NAMALWA (cell line): ENCODE data around the gene SYTL3.
"Not testable (repeated sequence)": the region's sequence is repeated elsewhere in the genome, so short reads cannot be mapped to it uniquely, and the experiment has no call there.

Experiments
- DNase-seq: peaks from one replicate; pipeline ENCODE4 v3.0.0-alpha.2; 2015; ENCODE audit warnings: low spot score

SYTL3 gene

DNA sequence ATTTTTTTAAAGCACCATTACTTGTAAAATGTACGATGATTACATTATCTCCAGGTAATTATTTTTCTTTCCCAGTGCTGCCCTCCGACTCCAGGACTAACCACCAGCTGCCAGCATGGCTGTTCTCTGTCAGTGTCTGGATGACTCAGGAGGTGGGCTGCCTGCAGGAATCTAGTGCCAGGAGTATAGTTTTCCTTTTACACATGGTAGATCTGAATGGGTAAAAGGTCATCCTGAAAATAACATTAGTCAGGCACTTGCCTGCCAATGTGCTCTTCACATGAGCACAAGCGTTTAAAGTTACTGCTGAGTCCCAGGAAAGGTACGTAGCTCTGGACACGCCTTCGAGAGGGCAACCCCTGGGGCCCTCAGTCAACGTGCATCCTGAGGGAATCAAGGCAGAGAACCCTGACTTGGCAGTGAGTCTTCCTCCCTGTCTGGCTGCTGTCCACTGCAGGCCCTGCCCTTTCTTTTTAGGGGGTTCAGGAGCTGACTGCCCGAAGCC, 7.7 kb upstream of the SYTL3 start:
- no peak for DNase-seq

DNA sequence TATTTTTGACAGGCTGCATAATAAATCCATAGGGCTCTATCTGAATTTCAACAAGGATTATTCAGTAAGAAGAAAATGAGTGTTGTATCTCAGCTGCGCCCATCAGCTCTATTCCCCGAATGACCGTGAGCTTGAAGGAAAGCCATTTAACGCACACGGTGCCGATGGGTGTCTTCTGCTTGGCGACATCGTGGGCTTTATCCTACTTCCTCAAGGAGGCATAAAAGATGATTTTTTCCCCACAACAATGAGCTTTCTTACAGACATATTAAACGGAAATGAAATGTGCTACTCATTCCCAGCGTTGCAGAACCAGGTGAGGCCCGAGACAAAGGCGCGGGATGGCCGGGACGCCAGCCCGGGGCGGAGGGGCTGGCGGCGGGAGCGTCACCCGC, 6.0 kb upstream of the SYTL3 start:
- no peak for DNase-seq

DNA sequence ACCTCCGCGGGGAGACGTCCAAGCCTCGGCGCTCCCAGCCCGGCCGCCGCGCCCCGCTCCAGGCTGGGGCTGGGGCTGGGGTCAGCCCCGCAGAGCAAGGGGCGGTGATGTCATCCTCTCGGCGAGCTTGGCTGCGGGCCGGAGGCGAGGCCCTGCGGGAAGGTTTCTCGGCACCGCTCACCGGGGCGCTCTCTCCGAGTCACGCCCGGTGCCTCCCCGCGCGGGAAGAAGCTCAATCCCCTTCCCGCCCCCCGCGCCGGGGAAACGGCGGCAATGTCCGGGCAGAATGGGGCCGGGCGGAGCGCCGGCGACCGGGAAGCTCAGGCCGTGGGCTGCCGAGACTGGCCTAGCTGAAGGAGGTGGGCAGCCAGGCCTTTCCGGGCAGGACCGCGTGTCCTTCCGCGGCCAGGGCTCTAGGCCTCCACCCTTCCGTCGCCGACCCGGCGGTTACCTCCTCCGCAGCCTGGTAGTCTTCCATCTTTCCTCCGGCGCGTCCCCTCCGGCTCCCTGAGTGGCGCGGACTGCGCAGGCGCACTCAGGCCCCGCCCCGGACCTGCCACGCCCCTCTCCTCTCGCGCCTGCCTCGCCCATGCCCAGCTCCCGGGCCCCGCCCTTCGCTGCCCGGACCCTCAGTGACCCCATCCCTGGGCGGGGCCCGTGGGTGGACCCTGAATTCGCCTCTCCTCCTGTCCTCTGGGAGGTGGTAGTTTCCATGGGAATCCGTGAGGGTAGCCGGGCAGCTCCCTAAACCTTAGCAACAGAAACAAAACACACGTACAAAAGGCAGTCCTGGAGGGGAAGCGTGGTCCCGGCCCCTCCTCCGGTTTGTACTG, 5.4 kb upstream of the SYTL3 start, which contains the start of gene DYNLT1:
Gene DYNLT1 (minus strand): TSS at position 513 of the 833 bp plus-strand sequence. CDS start 35 bp downstream, at position 478.
- DNase-seq = peak; percentile 89

DNA sequence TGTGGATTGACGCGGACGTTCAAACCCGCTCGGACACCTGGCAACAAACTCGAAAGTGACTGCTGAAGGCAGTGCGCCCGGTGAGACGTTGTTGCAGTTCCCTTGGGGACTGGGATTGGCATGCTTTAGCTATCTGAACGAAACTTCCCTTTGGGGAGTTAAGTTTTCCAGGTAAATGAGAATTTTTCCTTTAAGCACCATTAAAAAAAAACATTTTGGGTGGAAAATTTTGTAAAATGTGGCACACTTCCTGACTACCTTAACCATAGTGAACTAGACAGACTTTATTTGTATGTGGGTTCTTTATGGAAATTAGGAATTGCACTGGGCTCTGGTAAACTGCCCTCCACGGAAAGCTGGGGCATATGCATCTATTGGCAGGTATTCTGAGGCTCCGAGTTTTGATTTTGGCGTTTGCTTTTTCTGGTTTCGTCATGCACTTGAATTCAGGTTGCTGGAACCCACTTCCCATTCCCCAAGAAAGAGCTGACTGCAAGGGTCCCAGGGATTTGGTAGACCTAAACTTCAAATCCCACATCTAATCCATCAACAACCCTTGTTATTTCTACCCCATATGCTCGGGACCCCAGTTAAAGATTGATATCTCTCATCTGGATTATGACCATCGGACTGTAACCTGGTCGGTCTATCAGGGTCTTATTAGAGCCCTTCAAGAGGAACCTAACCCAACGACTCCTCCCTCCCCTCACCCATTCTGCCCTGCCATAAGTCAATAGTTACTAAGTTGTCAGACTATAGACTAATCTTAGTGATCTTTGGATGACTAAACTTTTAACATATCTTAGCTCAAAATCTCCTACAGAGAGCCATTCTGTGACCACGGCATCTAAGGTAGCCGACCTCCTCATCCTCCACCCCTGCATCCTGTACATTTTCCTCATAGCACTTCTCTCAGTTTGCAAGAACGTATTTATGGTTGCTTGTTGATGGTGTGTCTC, 4.5 kb upstream of the SYTL3 start:
- no peak for DNase-seq

DNA sequence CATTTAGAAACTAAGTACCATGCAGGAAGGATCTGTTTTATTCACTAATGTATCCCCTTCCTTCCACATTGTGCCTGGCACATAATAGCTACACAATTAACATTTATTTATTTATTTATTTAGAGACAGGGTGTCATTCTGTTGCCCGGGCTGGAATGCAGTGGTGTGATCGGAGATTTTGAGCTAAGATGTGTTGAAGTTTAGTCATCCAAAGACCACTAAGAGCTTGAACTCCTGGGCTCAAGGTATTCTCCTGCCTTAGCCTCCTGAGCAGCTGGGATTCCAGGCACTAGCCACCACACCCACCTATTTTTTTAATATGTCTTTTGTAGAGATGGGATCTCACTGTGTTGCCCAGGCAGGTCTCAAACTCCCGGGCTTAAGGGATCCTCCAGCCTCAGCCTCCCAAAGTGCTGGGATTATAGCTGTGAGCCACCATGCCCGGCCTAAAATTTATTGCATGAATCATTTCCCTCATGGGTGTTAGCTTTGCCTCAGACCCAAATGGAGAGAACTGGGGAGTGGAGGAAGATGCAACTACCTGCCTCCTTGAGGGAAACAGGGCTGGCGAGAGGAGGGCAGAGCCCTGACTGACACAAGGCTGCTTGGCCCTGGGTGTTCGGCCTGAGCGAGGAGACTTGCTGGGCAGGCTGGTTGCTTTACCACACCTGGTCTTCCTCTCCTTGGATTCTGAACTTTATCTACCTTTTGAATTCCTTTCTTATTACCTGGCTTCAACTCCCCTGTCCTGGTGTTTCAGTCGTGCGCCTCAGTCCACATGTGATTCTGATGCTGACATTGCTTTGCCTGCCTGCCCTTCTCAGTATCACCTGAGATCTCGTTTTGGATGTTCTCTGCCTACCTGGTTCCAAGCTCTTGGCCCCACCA, 3.6 kb upstream of the SYTL3 start:
- no peak for DNase-seq

DNA sequence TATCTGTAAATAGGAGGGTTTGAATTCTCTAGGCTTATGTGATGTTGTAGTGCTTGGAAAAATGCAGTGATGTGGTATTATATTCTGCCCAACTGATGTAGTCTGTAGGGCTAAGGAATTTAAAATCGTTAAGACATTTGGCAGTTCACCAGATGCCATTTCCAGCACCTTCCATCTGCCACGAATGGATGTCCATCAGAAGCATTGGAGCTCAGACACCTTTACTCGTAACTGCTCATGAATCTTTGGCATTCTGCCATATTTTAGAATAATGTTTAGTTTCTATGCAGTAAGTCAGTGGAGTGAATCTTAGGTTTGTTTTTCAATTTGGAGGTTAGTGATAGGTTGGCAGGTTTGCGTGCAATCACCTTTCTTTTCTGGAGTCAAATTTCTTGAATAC, 2.4 kb upstream of the SYTL3 start:
- peak; percentile 25 for DNase-seq

DNA sequence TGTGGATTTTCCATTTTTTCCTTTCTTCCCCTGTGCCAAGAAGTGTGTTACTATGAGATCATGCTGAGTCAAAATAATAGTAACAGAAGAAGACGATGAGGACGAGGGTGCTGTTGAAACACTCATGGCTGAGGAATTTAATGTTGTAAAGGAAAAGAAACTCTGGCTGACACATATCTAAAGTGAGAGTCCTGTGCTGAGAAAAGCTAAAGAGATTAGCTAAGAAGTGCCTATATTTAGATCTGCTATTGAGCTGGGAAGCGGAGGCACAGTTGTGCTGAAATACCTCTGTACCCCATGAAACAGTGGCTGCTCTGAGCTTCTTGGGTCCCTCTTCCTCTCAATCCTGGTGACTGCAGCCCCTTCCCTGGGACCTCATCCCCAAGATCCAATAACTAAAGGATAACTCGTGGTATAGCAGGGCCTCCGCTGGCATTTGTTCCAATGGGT, 1.1 kb upstream of the SYTL3 start:
- no peak for DNase-seq

DNA sequence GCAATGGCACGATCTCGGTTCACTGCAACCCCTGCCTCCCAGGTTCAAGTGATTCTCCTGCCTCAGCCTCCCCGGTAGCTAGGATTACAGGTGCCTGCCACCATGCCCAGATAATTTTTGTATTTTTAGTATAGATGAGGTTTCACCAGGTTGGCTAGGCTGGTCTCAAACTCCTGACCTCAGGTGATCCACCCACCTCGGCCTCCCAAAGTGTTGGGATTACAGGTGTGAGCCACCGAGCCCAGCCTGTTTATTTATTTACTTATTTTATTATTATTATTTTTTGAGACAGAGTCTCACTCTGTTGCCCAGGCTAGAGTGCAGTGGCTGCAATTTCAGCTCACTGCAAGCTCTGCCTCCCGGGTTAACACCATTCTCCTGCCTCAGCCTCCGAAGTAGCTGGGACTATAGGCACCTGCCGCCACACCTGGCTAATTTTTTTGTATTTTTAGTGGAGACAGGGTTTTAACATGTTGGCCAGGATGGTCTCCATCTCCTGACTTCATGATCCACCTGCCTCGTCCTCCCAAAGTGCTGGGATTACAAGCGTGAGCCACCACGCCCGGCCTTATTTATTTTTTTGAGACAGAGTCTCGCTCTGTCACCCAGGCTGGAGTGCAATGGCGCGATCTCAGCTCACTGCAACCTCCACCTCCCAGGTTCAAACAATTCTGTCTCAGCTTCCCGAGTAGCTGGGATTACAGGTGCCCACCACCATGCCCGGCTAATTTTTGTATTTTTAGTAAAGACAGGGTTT, 2.3 kb downstream of the SYTL3 start:
- not testable (repeated sequence) for DNase-seq

DNA sequence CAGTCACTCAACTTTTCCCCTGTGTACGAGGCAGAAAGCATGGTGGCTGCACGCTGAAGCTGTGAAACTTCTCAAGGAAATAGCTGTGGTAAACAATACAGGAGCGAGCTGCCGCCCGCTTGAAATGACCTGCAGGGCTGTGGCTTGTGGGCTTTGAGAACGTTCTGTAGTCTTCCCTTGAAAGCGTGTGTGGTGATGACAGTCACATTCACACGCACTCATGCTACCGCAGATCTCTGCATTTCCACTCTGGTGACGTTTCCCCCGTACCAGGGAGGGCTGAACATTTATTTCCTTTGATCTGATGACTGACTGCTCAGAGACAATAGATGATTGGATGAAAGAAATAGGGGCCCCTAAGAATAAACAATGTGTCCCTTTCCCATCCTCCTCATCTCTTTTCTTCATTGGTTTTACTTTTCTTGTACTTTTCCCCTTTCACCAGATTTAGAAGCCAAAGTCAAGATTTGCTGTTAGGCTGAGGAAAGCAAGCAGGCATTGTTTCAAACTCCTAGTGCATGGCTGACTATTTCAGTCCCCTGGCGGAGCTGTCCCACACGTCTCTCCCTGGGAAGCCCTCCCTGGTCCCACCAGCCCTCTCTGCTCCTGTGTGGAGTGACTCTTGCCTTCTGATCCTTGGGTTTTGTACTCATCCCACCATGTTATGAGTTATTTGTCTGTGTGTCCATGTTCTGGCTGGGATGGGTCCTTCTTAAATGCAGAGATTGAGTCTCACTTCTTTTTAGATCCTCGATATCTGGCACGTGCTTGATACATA, 3.9 kb downstream of the SYTL3 start:
- no peak for DNase-seq

DNA sequence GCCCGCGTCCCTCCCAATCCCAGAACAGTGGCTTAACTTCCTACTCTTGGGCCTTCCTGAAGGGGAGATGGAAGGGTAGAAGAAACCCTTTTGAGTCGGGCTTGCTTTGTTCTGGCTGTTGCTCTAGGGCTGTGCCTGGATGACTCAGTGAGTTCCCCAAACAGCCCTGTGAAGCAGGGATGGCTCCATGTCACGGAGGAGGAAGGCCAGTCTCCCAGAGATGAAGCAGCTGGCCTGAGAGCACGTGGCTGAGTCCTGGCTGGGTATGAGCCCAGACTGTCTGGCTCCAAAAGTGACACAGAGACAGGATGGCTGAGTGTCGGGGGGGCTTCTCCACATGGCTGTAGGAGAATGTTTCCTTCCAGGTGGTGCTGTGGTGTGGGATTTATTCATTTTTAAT, 4.6 kb downstream of the SYTL3 start:
- no peak for DNase-seq

DNA sequence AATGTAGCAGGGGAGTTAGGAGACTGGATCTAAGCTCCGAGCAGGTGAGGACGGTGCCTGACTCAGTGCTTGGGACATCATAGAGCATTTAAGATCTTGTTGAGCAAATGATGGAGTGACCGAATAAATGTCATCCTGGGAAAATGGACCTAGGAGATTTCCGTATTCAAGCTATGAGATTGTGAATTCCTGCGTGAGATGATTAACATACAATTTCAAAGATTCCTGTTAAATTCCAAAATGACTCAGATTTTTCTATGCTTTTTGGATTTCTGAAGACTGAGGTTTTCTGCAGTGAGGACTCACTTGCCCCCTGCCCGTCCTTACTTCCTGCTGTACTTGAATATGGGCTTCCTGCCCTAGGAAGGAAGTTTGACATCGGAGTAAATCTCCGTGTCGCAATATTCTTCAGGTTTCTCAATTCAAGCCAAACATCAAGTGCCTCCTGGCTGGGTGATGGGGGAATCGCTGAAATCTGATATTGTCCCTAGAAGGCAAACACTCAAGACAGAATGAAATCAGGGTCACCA, 5.2 kb downstream of the SYTL3 start:
- DNase-seq = no peak

DNA sequence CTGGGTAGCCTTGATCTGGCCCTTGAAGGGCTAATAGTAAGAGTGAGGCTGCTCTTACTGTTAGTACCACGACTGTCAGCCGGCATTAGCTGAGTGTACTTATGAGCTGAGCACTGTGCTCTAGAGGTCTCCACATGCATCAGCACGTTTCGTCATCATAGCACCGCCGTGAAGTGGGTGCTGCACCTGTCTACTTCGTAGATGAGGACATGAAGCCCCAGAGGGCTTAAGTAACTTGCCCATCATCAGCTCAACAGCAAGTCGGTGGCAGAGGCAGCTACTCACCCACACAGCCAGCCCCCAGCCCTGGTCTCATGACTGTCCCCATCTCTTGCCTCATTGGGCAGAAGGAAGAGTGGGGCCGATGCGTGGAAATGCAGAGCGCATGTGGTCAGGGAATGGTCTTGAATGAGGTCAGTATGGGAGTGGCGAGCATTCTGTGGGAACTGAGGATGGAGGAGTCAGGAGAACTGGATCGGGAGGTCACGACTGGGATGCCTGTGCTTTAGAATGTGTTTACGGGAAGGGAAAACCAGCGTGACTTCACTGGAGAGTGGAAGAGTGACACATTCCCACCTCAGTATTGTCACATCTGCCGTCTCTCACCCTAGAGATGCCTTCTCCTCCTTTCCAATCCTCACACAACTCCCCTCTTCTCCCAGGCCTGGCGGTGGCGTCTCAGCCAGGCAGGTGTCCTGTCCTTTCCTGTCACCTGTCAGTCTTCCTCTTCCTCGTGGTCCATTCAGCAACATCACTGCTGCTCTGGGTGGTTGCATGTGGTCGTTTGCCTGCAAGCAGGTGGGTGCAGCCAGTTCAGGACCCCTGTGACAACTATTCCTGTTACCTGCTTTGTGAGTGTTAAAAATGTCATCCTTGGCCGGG, 6.0 kb downstream of the SYTL3 start:
- DNase-seq = no peak

DNA sequence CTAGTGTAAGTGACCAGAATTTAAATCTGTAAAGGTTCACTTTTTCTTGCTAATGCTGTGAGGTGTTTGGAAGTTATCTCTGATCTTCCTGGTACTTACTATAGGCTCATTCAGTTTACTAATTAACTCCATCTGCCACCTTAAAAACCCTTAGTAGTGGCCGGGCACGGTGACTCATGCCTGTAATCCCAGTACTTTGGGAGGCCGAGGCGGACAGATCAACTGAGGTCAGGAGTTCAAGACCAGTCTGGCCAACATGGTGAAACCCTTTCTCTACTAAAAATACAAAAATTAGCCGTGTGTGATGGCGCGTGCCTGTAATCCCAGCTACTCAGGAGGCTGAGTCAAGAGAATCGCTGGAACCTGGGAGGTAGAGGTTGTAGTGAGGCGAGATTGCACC, 7.1 kb downstream of the SYTL3 start:
- DNase-seq = not testable (repeated sequence)

DNA sequence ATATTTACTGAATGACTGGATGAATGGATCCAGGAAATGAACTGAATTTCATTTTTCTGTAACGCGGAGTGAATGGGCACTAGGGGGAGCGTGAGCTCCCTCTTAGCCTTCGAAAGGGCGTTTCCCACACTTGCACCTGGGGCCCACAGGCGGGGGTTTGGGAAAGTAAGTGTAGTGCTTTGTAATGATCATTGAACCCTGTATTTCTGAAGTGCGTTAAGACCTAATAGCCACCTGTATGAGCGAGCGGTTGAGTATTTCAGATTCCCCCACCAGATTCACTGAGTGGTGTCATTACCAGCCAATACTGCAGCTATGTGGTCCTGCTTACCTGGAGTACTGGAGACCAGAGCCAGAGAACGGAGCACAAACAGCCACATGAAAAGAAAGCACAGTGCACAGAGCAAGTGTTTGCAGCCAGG, 10.5 kb downstream of the SYTL3 start:
- DNase-seq = peak; percentile 74

DNA sequence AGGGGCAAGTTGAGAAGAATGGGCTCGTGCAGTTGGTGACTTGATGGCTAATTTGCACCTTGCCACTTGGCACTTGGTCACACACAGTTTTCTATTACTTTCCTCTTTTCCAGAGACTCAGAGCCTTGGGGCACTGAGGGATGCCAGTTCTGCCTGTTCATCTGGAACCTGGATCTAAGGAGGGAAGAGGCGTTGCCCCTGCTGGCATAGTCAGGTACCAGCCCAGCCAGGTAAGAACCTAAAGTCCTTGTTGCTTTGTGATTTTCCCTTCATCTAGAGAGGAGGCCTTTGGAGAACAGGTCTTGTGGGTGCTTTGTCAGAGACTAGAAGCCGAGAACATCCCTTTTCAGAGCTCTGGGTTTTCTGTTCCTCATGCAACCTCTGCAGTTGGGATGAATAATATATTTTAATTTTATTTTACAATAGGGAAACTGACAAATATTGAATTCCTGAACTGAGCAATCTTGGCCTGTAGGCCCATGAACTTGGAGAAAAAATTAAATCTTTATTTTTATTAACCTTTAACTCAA, 11.4 kb downstream of the SYTL3 start:
- no peak for DNase-seq

DNA sequence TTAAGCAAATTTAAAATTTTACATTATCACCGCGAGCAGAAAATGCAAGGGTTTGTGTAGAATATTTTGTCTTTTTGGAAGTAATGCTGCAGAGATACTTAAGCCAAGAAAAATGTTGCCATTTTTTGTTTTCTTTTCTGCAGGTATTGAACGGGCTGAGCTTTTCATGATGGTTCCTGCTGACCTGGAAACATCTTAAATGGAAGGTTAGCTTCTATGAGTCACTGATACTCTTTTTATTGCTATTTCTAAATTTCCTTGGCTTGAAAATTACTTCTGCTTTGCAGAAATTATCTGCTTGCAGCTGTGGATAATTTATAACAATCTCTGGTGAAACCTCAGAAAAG, 12.7 kb downstream of the SYTL3 start:
- no peak for DNase-seq

DNA sequence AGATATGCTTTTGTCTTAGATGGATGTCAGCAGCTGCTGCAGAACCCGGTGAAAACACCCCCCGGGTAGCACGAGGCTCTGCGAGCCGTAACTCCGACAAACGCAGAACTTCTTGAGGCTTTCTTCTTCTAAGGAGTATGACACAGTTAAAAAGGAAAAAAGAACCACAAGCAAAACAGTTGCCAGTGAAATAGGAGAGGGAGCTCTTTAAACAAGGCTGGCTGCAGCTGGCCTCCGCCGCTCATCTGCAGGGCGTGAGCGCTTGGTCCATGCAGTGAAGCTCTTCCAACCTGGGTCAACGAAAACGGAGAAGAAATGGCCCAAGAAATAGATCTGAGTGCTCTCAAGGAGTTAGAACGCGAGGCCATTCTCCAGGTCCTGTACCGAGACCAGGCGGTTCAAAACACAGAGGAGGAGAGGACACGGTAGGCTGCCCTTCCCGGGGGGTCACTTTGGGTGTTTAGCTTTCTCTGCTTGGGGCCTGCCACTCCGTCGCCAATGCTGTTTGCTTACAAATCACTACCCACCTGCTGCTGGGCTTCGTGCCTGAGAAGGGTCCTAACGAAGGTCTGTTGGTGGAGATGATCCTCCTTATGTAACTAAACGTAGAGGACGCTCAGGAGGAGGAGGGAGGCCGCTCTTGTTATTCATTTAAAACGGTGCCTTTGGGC, 13.2 kb downstream of the SYTL3 start:
- DNase-seq = no peak

DNA sequence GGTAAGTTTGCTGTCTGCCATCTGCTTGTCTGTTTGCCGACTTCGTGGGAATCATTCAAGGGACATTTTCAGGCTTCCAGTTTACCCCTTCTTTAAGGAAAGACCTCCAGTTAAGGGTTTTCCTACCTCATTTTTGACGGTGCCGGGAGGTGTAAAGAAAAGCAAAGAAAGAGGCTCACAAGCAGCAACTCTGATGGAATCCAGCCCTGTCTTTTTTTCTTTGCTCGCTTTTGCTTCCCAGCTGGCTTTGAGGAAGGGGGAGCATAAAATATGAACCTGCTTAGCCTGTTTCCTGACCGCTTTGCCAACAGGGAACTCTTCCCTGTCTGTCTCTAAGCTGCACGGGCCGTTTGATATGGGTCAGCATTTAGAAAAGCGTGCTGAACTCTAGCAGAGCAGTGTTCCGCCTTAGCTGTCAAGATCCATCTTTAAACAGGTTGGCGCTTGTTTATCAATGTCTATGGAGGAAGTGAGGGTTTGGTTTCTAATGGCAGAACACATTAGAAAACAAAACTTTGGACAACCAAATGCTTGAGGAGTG, 13.8 kb downstream of the SYTL3 start:
- no peak for DNase-seq
